ENCODE results near the gene SLC6A1. TPM values are rescaled to one million over a fixed set of nuclear protein-coding genes. Genes with fewer than 3 reads are reported as not detected.
"Not testable (repeated sequence)": the region's sequence is repeated elsewhere in the genome, so short reads cannot be mapped to it uniquely, and the experiment has no call there.

SLC6A1 gene
- total RNA-seq, 6 experiments from 2014 or later, result 14.5 to 70.1 (median 37.3) TPM

GRCh38 chr3:11074451-11074850 is 81.9 kb downstream of the SLC6A1 start:
- intact Hi-C loops (cut with DNase I), result no loop called here
- no peaks in the 10 kb centered on the region for H3K36me3 ChIP-seq
- H3K27me3 ChIP-seq, result no peaks in the 10 kb centered on the region
- TF ChIP-seq POLR2A (IDR thresholded peaks at IDR 0.05) (no peak), CTCF (IDR thresholded peaks at IDR 0.05) (no peak)
- H3K9me3 ChIP-seq, result no peaks in the 10 kb centered on the region
- no peak overlapping the region for H3K27ac ChIP-seq
- ATAC-seq (no peak), DNase-seq (no peak)
- no peak overlapping the region for H3K4me3 ChIP-seq
- H3K4me1 ChIP-seq, result no peaks in the 10 kb centered on the region
- WGBS (ENCODE audit: insufficient coverage, low coverage, low lambda C conversion rate, missing lambda C conversion rate), result 63% methylated on average over 3 of the region's 3 CpGs

- H3K9me3 ChIP-seq; H3K4me3 ChIP-seq; intact Hi-C loops (cut with DNase I); ATAC-seq; DNase-seq; H3K4me1 ChIP-seq; H3K27ac ChIP-seq; H3K36me3 ChIP-seq; H3K27me3 ChIP-seq: not testable (repeated sequence)
- 45% methylated on average over 2 of the region's 2 CpGs for WGBS (ENCODE audit: insufficient coverage, low coverage, low lambda C conversion rate, missing lambda C conversion rate)
Measured at GRCh38 chr3:11075122-11075521, 82.6 kb downstream of the SLC6A1 start.

- intact Hi-C loops (cut with DNase I), result no loop called here
- Histone ChIP-seq H3K4me1 (no peaks in the 10 kb centered on the region), H3K4me3 (no peak overlapping the region), H3K36me3 (no peaks in the 10 kb centered on the region), H3K27me3 (no peaks in the 10 kb centered on the region), H3K27ac (no peak overlapping the region), H3K9me3 (no peaks in the 10 kb centered on the region)
- DNase-seq, result no peak
- TF ChIP-seq POLR2A (IDR thresholded peaks at IDR 0.05), result no peak
- TF ChIP-seq CTCF (IDR thresholded peaks at IDR 0.05), result no peak
- WGBS (ENCODE audit: insufficient coverage, low coverage, low lambda C conversion rate, missing lambda C conversion rate), result 47% methylated on average over 4 of the region's 6 CpGs
- ATAC-seq, result no peak
Measured at GRCh38 chr3:11076711-11077110, 84.2 kb downstream of the SLC6A1 start.

- 74% methylated on average over 2 of the region's 2 CpGs for WGBS (ENCODE audit: insufficient coverage, low coverage, low lambda C conversion rate, missing lambda C conversion rate)
- Histone ChIP-seq H3K27ac (no peak overlapping the region), H3K36me3 (no peaks in the 10 kb centered on the region), H3K4me1 (no peaks in the 10 kb centered on the region), H3K4me3 (no peak overlapping the region), H3K27me3 (no peaks in the 10 kb centered on the region), H3K9me3 (no peaks in the 10 kb centered on the region)
- DNase-seq (no peak), ATAC-seq (peak; percentile 26 to 57 (median 43))
- no peak for TF ChIP-seq CTCF (IDR thresholded peaks at IDR 0.05)
- no peak for TF ChIP-seq POLR2A (IDR thresholded peaks at IDR 0.05)
- intact Hi-C loops (cut with DNase I), result no loop called here
Measured at GRCh38 chr3:11077466-11077865, 84.9 kb downstream of the SLC6A1 start.

GRCh38 chr3:11078826-11079515 is 86.4 kb downstream of the SLC6A1 start:
- Histone ChIP-seq H3K9me3 (no peaks in the 10 kb centered on the region), H3K27me3 (no peaks in the 10 kb centered on the region), H3K4me3 (no peak overlapping the region), H3K36me3 (no peaks in the 10 kb centered on the region), H3K27ac (no peak overlapping the region), H3K4me1 (no peaks in the 10 kb centered on the region)
- ATAC-seq (peak in 3 of 4 donors; percentile 39 to 46 (median 42)), DNase-seq (no peak)
- intact Hi-C loops (cut with DNase I), result no loop called here
- no peak for TF ChIP-seq POLR2A (IDR thresholded peaks at IDR 0.05)
- 62% methylated on average over 5 of the region's 5 CpGs for WGBS (ENCODE audit: insufficient coverage, low coverage, low lambda C conversion rate, missing lambda C conversion rate)
